ENCODE data around the gene PLEKHG7.

DNA sequence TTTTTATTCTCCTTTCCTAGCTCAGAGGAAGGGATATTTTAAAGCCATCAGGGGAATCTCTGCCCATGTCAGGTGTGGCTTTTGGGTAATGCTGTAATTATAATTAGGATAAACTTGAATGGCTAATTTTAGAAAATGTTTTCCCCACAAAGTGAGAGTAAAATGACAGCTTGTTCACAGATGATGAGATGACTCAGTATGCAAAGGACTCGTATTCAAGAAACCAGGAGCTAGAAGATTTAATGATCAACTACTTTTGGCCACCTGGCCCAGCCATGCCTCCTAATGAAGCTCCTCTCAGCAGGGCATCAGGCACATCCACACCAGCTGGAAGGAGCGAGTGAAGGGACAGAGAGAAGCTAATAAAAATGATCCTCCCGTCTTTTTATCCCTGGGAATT is 29.0 kb upstream of the PLEKHG7 start:
- no peak for TF ChIP-seq POLR2A (IDR thresholded peaks at IDR 0.05)
- TF ChIP-seq, protein P1, sequence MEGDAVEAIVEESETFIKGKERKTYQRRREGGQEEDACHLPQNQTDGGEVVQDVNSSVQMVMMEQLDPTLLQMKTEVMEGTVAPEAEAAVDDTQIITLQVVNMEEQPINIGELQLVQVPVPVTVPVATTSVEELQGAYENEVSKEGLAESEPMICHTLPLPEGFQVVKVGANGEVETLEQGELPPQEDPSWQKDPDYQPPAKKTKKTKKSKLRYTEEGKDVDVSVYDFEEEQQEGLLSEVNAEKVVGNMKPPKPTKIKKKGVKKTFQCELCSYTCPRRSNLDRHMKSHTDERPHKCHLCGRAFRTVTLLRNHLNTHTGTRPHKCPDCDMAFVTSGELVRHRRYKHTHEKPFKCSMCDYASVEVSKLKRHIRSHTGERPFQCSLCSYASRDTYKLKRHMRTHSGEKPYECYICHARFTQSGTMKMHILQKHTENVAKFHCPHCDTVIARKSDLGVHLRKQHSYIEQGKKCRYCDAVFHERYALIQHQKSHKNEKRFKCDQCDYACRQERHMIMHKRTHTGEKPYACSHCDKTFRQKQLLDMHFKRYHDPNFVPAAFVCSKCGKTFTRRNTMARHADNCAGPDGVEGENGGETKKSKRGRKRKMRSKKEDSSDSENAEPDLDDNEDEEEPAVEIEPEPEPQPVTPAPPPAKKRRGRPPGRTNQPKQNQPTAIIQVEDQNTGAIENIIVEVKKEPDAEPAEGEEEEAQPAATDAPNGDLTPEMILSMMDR (IDR thresholded peaks at IDR 0.05 in 8 of 11, conservative IDR thresholded peaks at IDR 0.05 in 3 of 11) = no peak

Data from spleen (tissue), 7 donors.